ENCODE data around the gene OTOR. TPM values are rescaled to one million over a fixed set of nuclear protein-coding genes. Genes with fewer than 3 reads are reported as not detected.

OTOR gene
- total and polyA plus RNA-seq, 2 donors from 2014 or later: not detected

DNA sequence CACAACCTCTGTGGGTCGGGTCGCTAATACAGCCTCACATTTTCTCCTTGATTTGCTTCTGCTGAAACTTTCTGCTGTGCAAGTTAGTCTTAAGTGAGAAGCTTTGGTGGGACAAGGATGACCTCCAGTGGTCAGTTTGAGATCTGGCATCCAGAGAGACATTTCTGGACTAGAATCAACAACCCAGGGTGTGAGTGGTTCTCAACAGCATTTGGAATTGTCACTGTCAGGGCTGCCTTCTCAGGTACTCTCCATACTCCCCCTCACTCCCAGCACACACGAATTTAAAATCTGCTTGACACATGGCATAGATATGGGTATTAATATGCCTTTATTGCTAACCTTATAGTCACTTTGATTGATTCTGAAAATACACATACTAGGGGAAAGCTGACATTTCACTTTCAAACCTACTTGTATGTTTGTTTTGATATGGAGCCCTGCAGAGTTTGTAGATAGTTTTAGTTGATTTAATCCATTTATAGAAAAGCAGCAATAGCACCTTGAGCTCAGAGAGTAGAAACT is 13.2 kb downstream of the OTOR start:
- Histone ChIP-seq H3K27ac (ENCODE audit: low read depth in 2 of 2, low read length in 2 of 2) (peak overlapping the region in 1 of 2 donors; percentile 81), H3K27me3 (ENCODE audit: control insufficient read depth, insufficient read depth, low read length) (no peaks in the 10 kb centered on the region), H3K4me3 (ENCODE audit: low read length in 3 of 3) (peak overlapping the region in 1 of 3 donors; percentile 33), H3K36me3 (ENCODE audit: control insufficient read depth in 2 of 3, insufficient read depth in 3 of 3, low read length in 3 of 3) (no peaks in the 10 kb centered on the region), H3K9ac (ENCODE audit: low read length in 3 of 3) (peak overlapping the region in 2 of 3 donors; percentile 24 to 57), H3K9me3 (ENCODE audit: control insufficient read depth in 2 of 3, insufficient read depth in 1 of 3, low read length in 3 of 3) (no peaks in the 10 kb centered on the region), H3K4me1 (ENCODE audit: control insufficient read depth in 2 of 3, insufficient read depth in 2 of 3, low read depth in 1 of 3, low read length in 3 of 3) (peaks cover 0 to 8% (median 5%) of the 10 kb centered on the region in 3 donors)
- FAIRE-seq: peak; percentile 38
- DNase-seq: peak in 4 of 5 donors; percentile 62 to 89 (median 76)
- TF ChIP-seq, protein P1, sequence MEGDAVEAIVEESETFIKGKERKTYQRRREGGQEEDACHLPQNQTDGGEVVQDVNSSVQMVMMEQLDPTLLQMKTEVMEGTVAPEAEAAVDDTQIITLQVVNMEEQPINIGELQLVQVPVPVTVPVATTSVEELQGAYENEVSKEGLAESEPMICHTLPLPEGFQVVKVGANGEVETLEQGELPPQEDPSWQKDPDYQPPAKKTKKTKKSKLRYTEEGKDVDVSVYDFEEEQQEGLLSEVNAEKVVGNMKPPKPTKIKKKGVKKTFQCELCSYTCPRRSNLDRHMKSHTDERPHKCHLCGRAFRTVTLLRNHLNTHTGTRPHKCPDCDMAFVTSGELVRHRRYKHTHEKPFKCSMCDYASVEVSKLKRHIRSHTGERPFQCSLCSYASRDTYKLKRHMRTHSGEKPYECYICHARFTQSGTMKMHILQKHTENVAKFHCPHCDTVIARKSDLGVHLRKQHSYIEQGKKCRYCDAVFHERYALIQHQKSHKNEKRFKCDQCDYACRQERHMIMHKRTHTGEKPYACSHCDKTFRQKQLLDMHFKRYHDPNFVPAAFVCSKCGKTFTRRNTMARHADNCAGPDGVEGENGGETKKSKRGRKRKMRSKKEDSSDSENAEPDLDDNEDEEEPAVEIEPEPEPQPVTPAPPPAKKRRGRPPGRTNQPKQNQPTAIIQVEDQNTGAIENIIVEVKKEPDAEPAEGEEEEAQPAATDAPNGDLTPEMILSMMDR (IDR thresholded peaks at IDR 0.05; ENCODE audit: borderline replicate concordance, extremely low read depth, insufficient read depth): peak; percentile 78
- intact Hi-C loops (cut with DNase I): no loop called here

DNA sequence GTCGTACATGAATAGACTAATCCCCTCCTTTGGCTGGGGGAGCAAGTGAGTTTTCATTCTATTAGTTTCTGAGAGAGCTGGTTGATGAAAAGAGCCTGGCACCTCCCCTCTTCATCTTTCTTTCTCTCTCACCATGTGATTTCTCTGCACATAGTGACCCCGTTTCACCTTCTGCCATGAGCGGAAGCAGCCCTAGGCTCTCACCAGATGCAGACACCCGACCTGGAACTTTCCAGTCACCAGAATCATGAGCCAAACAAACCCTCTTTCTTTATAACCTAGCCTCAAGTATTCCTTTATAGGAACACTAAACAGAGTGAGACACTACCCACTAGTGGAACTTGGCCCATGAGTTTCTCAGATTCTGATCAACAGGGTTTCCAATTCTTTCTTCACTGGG is 16.4 kb downstream of the OTOR start:
- Histone ChIP-seq H3K9me3 (ENCODE audit: control insufficient read depth in 2 of 3, insufficient read depth in 1 of 3, low read length in 3 of 3) (no peaks in the 10 kb centered on the region), H3K4me3 (ENCODE audit: low read length in 3 of 3) (no peak overlapping the region), H3K4me1 (ENCODE audit: control insufficient read depth in 2 of 3, insufficient read depth in 2 of 3, low read depth in 1 of 3, low read length in 3 of 3) (peaks cover 0 to 8% (median 5%) of the 10 kb centered on the region in 3 donors), H3K36me3 (ENCODE audit: control insufficient read depth in 2 of 3, insufficient read depth in 3 of 3, low read length in 3 of 3) (no peaks in the 10 kb centered on the region), H3K27ac (ENCODE audit: low read depth in 2 of 2, low read length in 2 of 2) (no peak overlapping the region), H3K9ac (ENCODE audit: low read length in 3 of 3) (no peak overlapping the region), H3K27me3 (ENCODE audit: control insufficient read depth, insufficient read depth, low read length) (no peaks in the 10 kb centered on the region)
- FAIRE-seq (no peak), DNase-seq (no peak)
- intact Hi-C loops (cut with DNase I): no loop called here
- TF ChIP-seq, protein P1 (IDR thresholded peaks at IDR 0.05; ENCODE audit: borderline replicate concordance, extremely low read depth, insufficient read depth): no peak

DNA sequence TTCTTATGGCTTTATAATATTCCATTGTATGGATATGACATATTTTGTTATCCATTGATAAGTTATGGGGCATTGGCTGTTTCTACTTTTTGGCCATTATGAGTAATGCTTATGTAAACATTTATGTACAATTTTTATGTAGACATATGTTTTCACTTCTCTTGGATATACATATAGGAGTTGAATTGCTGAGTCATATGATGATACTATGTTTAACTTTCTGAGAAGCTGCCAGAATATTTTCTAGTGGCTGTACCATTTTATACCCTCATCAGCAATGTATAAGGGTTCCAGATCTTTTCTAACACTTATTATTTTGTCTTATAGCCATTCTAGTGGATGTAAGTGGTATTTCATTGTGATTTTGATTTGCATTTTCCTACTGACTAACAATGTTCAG is 23.1 kb downstream of the OTOR start:
- Histone ChIP-seq H3K4me3 (ENCODE audit: low read length in 3 of 3) (no peak overlapping the region), H3K27me3 (ENCODE audit: control insufficient read depth, insufficient read depth, low read length) (no peaks in the 10 kb centered on the region), H3K4me1 (ENCODE audit: control insufficient read depth in 2 of 3, insufficient read depth in 2 of 3, low read depth in 1 of 3, low read length in 3 of 3) (no peaks in the 10 kb centered on the region), H3K9ac (ENCODE audit: low read length in 3 of 3) (no peak overlapping the region), H3K36me3 (ENCODE audit: control insufficient read depth in 2 of 3, insufficient read depth in 3 of 3, low read length in 3 of 3) (no peaks in the 10 kb centered on the region), H3K27ac (ENCODE audit: low read depth in 2 of 2, low read length in 2 of 2) (no peak overlapping the region), H3K9me3 (ENCODE audit: control insufficient read depth in 2 of 3, insufficient read depth in 1 of 3, low read length in 3 of 3) (no peaks in the 10 kb centered on the region)
- TF ChIP-seq, protein P1 (IDR thresholded peaks at IDR 0.05; ENCODE audit: borderline replicate concordance, extremely low read depth, insufficient read depth): no peak
- intact Hi-C loops (cut with DNase I): no loop called here
- FAIRE-seq (no peak), DNase-seq (no peak)

DNA sequence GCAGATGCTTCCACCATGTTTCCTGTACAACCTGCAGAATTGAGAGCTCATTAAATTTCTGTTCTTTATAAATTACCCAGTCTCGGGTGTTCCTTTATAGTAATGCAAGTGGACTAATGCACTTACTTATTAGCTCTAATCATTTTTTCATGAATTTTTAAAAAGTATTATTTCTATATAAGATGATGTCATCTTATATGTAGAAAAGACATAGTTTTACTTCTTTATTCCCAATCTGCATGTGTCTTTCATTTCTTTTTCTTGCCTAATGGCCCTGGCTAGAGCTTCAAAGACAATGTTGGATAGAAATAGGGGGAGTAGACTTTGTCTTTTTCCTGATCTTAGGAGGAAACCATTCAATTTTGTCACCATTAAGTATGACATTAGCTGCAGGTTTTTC is 27.8 kb downstream of the OTOR start:
- TF ChIP-seq, protein P1 (IDR thresholded peaks at IDR 0.05; ENCODE audit: borderline replicate concordance, extremely low read depth, insufficient read depth): no peak
- intact Hi-C loops (cut with DNase I): no loop called here

More for the DNA sequence above, 27.8 kb downstream of the OTOR start:
- no peak overlapping the region for H3K9ac ChIP-seq (ENCODE audit: low read length in 3 of 3)
- H3K4me3 ChIP-seq (ENCODE audit: low read length in 3 of 3): no peak overlapping the region
- FAIRE-seq (no peak), DNase-seq (no peak)
- no peaks in the 10 kb centered on the region for H3K27me3 ChIP-seq (ENCODE audit: control insufficient read depth, insufficient read depth, low read length)
- H3K27ac ChIP-seq (ENCODE audit: low read depth in 2 of 2, low read length in 2 of 2): no peak overlapping the region
- H3K36me3 ChIP-seq (ENCODE audit: control insufficient read depth in 2 of 3, insufficient read depth in 3 of 3, low read length in 3 of 3): no peaks in the 10 kb centered on the region
- no peaks in the 10 kb centered on the region for H3K9me3 ChIP-seq (ENCODE audit: control insufficient read depth in 2 of 3, insufficient read depth in 1 of 3, low read length in 3 of 3)
- no peaks in the 10 kb centered on the region for H3K4me1 ChIP-seq (ENCODE audit: control insufficient read depth in 2 of 3, insufficient read depth in 2 of 3, low read depth in 1 of 3, low read length in 3 of 3)
